ENCODE results near the gene HINT2. TPM values are rescaled to one million over a fixed set of nuclear protein-coding genes. Genes with fewer than 3 reads are reported as not detected.

Gene HINT2
- total RNA-seq = 10 to 100 TPM; 25.4 to 27.9 TPM
- 10 to 100 TPM; 73.0 to 87.9 (median 78.5) TPM for polyA plus RNA-seq
- total RNA-seq = 0.52 to 4.9 (median 2.1) reads per million in 6 experiments

DNA sequence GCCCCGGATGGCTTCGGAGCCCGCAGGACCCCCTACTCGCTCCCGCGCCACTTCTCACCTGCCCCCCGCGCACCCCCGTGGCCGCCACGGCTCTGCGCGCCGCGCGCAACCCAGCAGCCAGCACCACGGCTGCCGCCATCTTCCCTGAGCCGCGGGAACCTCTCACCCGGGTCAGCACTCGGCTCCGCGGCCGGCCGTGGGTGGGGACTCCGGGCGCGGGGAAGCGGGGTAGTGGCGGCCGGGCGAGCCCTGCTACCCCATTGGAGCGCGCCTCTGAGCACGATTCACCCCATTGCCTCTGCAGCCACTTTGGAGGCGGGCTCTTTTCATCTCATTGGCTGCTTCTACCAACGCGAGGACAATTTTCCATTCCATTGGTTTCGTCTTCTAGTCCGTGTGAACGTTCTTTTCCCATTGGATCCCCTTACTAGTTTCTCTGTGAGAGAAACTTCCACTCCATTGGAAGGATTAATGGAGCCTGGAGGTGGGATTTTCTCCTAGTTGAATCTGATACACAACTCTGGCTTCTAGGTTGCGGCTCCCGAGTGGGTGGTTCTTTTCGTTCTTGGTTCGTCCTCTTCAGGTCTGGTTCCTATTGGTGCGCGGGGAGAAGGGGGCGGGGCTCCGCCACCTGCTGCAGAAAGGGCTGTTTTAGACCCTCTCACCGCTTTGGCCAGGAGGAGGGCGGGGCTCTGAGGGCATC, at the start of gene HINT2:
Gene HINT2 (minus strand): TSS at position 202 of the 703 bp plus-strand sequence. CDS start 63 bp downstream, at position 139.
- peak; percentile 76 to 78 for ATAC-seq
- Mint-ChIP-seq H3K27me3 (peaks cover 0 to 5% (median 0%) of the 10 kb centered on the region in 5 donors), H3K27ac (peak within 1 kb of the TSS; percentile 91 to 98 (median 96)), H3K4me3 (peak within 1 kb of the TSS; percentile 87 to 99 (median 96)), H3K4me1 (peaks cover 31 to 46% (median 40%) of the 10 kb centered on the region in 4 donors), H3K9me3 (peaks cover 0 to 3% (median 0%) of the 10 kb centered on the region in 9 donors), H3K36me3 (no peaks in the 10 kb centered on the region)
- POLR2A ChIA-PET = interaction anchor here (0.7 to 4.4 kb wide), 9 partner anchors 11 to 743 kb away, joined by 3 to 28 read pairs (median 3); partner anchors contain the start of genes CREB3, FAM221B, STOML2 and TLN1
- DNase-seq = peak; percentile 92 to 98 (median 96)

GRCh38 chr9:35863583-35863982, 48.7 kb upstream of the HINT2 start:
- no peak for DNase-seq
- Mint-ChIP-seq H3K4me3 (no peak overlapping the region), H3K27me3 (peaks cover 9 to 50% (median 36%) of the 10 kb centered on the region in 5 donors), H3K4me1 (peaks cover 2 to 9% (median 5%) of the 10 kb centered on the region in 4 donors), H3K9me3 (no peaks in the 10 kb centered on the region), H3K36me3 (no peaks in the 10 kb centered on the region), H3K27ac (no peak overlapping the region)
- ATAC-seq = no peak
- POLR2A ChIA-PET = no interaction called here

- H3K27me3 Mint-ChIP-seq = peaks cover 9 to 37% (median 28%) of the 10 kb centered on the region in 5 donors
- peaks cover 2 to 10% (median 6%) of the 10 kb centered on the region in 4 donors for H3K4me1 Mint-ChIP-seq
- H3K4me3 Mint-ChIP-seq = no peak overlapping the region
- H3K36me3 Mint-ChIP-seq = no peaks in the 10 kb centered on the region
- no peaks in the 10 kb centered on the region for H3K9me3 Mint-ChIP-seq
- POLR2A ChIA-PET = no interaction called here
- H3K27ac Mint-ChIP-seq = no peak overlapping the region
- no peak for DNase-seq
- ATAC-seq = no peak
Measured at GRCh38 chr9:35862328-35862727, 47.5 kb upstream of the HINT2 start.

- Mint-ChIP-seq H3K4me3 (no peak overlapping the region), H3K4me1 (peaks cover 2 to 10% (median 8%) of the 10 kb centered on the region in 4 donors), H3K27ac (peak overlapping the region in 2 of 10 donors; percentile 13 to 63), H3K36me3 (no peaks in the 10 kb centered on the region), H3K27me3 (peaks cover 9 to 36% (median 27%) of the 10 kb centered on the region in 5 donors), H3K9me3 (no peaks in the 10 kb centered on the region)
- POLR2A ChIA-PET = no interaction called here
- DNase-seq (peak in 1 of 10 donors; percentile 14), ATAC-seq (no peak)
Measured at GRCh38 chr9:35861161-35861897, 46.5 kb upstream of the HINT2 start.

DNA sequence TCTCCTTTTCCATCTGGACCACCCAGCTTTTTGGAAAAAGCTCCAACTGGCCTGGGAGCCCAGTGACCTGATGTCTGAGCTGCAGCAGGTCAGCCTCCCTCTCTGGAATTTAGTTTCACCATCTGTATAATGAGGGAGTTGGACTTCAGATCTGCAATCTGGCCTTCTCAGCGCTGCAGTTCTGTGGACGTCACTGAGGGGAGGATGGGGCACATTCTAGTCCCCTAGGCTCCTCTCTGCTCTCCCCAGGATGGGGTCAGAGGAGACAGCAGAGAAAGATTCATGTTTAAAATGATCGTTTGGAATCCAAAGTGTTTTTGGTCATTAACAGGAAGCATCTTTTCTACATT, 45.1 kb upstream of the HINT2 start:
- Mint-ChIP-seq H3K27ac (no peak overlapping the region), H3K4me3 (no peak overlapping the region), H3K4me1 (peaks cover 2 to 10% (median 8%) of the 10 kb centered on the region in 4 donors), H3K27me3 (peaks cover 6 to 23% (median 18%) of the 10 kb centered on the region in 5 donors), H3K36me3 (no peaks in the 10 kb centered on the region), H3K9me3 (no peaks in the 10 kb centered on the region)
- POLR2A ChIA-PET = no interaction called here
- ATAC-seq (no peak), DNase-seq (no peak)

DNA sequence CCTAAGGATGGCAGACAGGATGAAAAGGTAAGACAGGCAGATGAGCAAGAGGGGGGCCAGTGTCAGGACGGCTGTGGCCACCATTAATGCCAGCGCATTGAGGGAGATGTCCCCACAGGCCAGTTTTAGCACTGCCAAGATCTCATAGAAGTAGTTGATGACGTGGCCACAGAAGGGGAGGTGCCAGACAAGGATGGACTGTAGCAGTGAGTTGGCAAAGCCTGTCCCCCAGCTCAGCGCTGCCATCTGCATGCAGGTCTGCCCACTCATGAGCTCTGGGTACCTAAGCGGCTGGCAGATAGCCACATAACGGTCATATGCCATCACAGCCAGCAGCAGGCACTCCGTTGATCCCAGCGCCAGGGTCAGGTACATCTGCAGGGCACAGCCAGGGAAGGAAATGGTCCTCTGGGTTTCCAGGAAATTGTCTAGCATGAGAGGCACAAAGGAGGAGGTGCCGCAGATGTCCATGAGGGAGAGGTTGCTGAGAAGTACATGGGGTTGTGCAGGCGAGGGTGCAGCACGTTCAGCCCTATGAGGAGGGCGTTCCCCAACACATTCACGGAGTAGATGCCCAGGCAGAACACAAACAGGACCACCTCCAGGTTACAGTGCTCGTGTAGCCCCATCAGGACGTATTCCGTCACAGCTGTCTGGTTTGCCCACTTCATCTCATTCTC, 44.6 kb upstream of the HINT2 start:
- ATAC-seq = peak; percentile 38 to 52
- no peaks in the 10 kb centered on the region for H3K9me3 Mint-ChIP-seq
- no peak overlapping the region for H3K27ac Mint-ChIP-seq
- POLR2A ChIA-PET = no interaction called here
- H3K4me3 Mint-ChIP-seq = no peak overlapping the region
- H3K4me1 Mint-ChIP-seq = peaks cover 2 to 10% (median 8%) of the 10 kb centered on the region in 4 donors
- H3K36me3 Mint-ChIP-seq = no peaks in the 10 kb centered on the region
- DNase-seq = peak in 1 of 10 donors; percentile 14
- peaks cover 6 to 23% (median 16%) of the 10 kb centered on the region in 5 donors for H3K27me3 Mint-ChIP-seq

DNA sequence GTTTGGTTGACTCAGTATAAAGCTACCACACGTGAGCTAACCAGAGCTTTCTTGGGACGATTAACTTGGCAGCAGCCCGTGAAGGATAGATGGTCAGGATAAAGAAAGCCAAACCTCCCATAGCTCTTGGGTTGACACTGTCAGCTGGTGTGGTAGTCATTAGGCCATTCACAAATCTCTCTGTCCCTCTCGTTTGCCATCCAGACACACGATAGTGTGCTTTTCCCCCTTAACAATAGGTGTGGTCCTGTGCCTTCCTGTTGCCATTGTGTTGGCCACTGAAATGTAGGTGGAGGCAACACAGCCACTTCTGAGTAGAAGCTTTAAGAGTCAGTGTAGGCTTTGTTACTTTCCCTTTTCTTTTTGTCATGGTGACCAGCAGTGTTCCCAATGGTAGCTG, 43.6 kb upstream of the HINT2 start:
- H3K36me3 Mint-ChIP-seq = no peaks in the 10 kb centered on the region
- no peak overlapping the region for H3K27ac Mint-ChIP-seq
- POLR2A ChIA-PET = interaction anchor here (0.7 kb wide), 1 partner anchor 11 kb away, joined by 3 read pairs; no protein-coding TSS in a partner anchor
- H3K4me3 Mint-ChIP-seq = no peak overlapping the region
- no peak for ATAC-seq
- H3K27me3 Mint-ChIP-seq = peaks cover 3 to 23% (median 12%) of the 10 kb centered on the region in 5 donors
- no peak for DNase-seq
- H3K9me3 Mint-ChIP-seq = no peaks in the 10 kb centered on the region
- peaks cover 2 to 10% (median 8%) of the 10 kb centered on the region in 4 donors for H3K4me1 Mint-ChIP-seq

- H3K4me3 Mint-ChIP-seq = no peak overlapping the region
- POLR2A ChIA-PET = no interaction called here
- no peak for ATAC-seq
- DNase-seq = peak in 1 of 10 donors; percentile 10
- peaks cover 2 to 10% (median 8%) of the 10 kb centered on the region in 4 donors for H3K4me1 Mint-ChIP-seq
- no peaks in the 10 kb centered on the region for H3K9me3 Mint-ChIP-seq
- no peaks in the 10 kb centered on the region for H3K36me3 Mint-ChIP-seq
- peaks cover 3 to 10% (median 6%) of the 10 kb centered on the region in 5 donors for H3K27me3 Mint-ChIP-seq
- no peak overlapping the region for H3K27ac Mint-ChIP-seq
Measured at GRCh38 chr9:35856882-35857281, 42.0 kb upstream of the HINT2 start.

DNA sequence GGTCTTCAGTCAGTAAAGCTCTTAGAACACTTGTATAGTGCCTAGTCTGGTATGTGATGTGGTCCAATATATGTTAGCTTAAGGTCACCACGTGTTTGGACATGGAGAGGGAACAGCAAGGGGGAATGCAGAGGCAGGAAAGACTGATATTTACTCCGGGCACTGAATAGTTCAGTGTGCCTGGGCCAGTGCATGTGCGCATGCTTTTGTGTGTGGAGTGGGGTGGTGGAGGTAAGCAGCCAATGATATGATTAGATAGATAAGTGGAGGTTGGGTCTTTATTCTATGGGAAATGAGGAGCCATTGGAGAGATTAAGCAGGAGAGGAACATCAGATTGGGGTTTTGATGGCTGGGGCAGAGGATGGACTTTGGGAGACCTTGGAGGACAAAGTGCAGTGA, 41.4 kb upstream of the HINT2 start:
- Mint-ChIP-seq H3K9me3 (no peaks in the 10 kb centered on the region), H3K4me1 (peaks cover 2 to 10% (median 6%) of the 10 kb centered on the region in 4 donors), H3K27me3 (peaks cover 0 to 3% (median 1%) of the 10 kb centered on the region in 5 donors), H3K36me3 (no peaks in the 10 kb centered on the region), H3K27ac (no peak overlapping the region), H3K4me3 (no peak overlapping the region)
- DNase-seq (no peak), ATAC-seq (no peak)
- POLR2A ChIA-PET = no interaction called here

DNA sequence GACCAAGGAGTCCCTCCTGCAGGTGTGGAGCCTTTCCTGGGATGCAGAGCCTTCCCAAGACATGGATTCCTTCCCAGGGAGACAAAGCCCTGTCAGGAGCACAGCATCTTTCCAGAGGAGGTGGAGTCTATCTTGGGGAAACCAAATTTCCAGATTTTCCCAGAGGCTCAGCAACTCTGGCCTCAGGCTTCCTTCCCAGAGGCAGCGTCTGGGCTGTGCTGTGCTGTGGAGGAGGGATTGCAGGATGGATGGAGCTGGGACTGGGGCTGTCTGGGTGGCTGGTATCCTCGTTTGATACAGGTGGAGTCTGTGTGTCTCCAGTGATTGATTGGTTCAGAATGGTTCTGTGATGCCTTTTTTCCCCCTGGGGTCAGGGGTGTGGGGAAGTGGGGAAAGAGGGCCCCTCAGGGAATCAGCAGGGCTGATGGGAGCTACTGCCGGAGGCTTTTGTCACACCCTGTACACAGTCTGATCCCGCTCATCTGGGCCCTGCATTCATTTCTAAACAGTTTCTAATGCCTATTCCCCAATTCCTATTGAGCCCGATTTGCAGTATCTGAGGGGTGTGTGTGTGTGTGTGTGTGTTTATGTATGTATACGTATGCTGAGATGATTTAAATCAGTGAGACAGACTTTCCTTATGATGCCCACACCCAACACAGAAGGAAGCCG, 39.4 kb upstream of the HINT2 start:
- H3K27ac Mint-ChIP-seq = no peak overlapping the region
- H3K4me1 Mint-ChIP-seq = peaks cover 2 to 8% (median 6%) of the 10 kb centered on the region in 4 donors
- no peak overlapping the region for H3K4me3 Mint-ChIP-seq
- no peak for DNase-seq
- peaks cover 0 to 4% (median 0%) of the 10 kb centered on the region in 3 donors for H3K36me3 Mint-ChIP-seq
- POLR2A ChIA-PET = no interaction called here
- no peaks in the 10 kb centered on the region for H3K27me3 Mint-ChIP-seq
- H3K9me3 Mint-ChIP-seq = no peaks in the 10 kb centered on the region
- ATAC-seq = no peak

- Mint-ChIP-seq H3K4me3 (no peak overlapping the region), H3K27ac (no peak overlapping the region), H3K4me1 (peaks cover 0 to 6% (median 2%) of the 10 kb centered on the region in 4 donors), H3K27me3 (no peaks in the 10 kb centered on the region), H3K9me3 (no peaks in the 10 kb centered on the region), H3K36me3 (peaks cover 0 to 6% (median 1%) of the 10 kb centered on the region in 3 donors)
- no peak for ATAC-seq
- POLR2A ChIA-PET = no interaction called here
- DNase-seq = peak in 1 of 10 donors; percentile 10
Measured at GRCh38 chr9:35852876-35853865, 38.3 kb upstream of the HINT2 start.

Measured in naive thymus-derived CD8-positive, alpha-beta T cell (primary cell).